Mesothelial cell of epicardium (in vitro differentiated cells): Measurements from ENCODE around the gene SORBS2. TPM values are rescaled to one million over a fixed set of nuclear protein-coding genes. Genes with fewer than 3 reads are reported as not detected.

Source experiments
- DNase-seq, 2 experiments: peaks; one replicate each; pipeline ENCODE4 v3.0.0; 2021; ENCODE audit warnings: low spot score in 2 of 2; ENCODE audit not compliant: unreplicated experiment in 2 of 2
- H3K27ac Mint-ChIP-seq: 2 replicates; pipeline ENCODE4 v1.8.0; 2021; ENCODE audit warnings: mixed read lengths
- H3K27me3 Mint-ChIP-seq: 2 replicates; pipeline ENCODE4 v1.8.0; 2021; ENCODE audit warnings: low read depth, mixed read lengths
- H3K36me3 Mint-ChIP-seq: 2 replicates; pipeline ENCODE4 v1.8.0; 2021; ENCODE audit warnings: mixed read lengths
- H3K4me1 Mint-ChIP-seq: 2 replicates; pipeline ENCODE4 v1.8.0; 2021; ENCODE audit warnings: mixed read lengths
- H3K4me3 Mint-ChIP-seq: 2 replicates; pipeline ENCODE4 v1.8.0; 2021; ENCODE audit warnings: mild to moderate bottlenecking, moderate library complexity, mixed read lengths
- H3K9me3 Mint-ChIP-seq: 2 replicates; pipeline ENCODE4 v1.8.0; 2021; ENCODE audit warnings: mixed read lengths
- CTCF ChIP-seq: fragments of 200-600 bp; sonication (generic); IDR thresholded peaks from one replicate; pipeline ENCODE4 v1.5.0; 2021; ENCODE audit warnings: antibody characterized with exemption; ENCODE audit not compliant: unreplicated experiment
- total RNA-seq: library from RNA; stranded (reverse); gene quantifications from 3 replicates; pipeline ENCODE4 v1.2.1, GENCODE V29; 2021

SORBS2 gene
- total RNA-seq, 1 donor from 2014 or later, result 11.0 TPM

- Mint-ChIP-seq H3K36me3 (no peaks in the 10 kb centered on the region), H3K27me3 (peaks cover 2% of the 10 kb centered on the region), H3K4me1 (peaks cover 25% of the 10 kb centered on the region), H3K9me3 (no peaks in the 10 kb centered on the region), H3K4me3 (no peak overlapping the region), H3K27ac (no peak overlapping the region)
- DNase-seq, result no peak
- TF ChIP-seq CTCF, result no peak
These were observed 33.7 kb downstream of the SORBS2 start for GRCh38 chr4:185778307-185778706.

- H3K4me3 Mint-ChIP-seq, result no peak overlapping the region
- H3K4me1 Mint-ChIP-seq, result peaks cover 25% of the 10 kb centered on the region
- peaks cover 7% of the 10 kb centered on the region for H3K27me3 Mint-ChIP-seq
- DNase-seq, result no peak
- no peak for TF ChIP-seq CTCF
- H3K9me3 Mint-ChIP-seq, result peaks cover 3% of the 10 kb centered on the region
- H3K27ac Mint-ChIP-seq, result no peak overlapping the region
- no peaks in the 10 kb centered on the region for H3K36me3 Mint-ChIP-seq
These were observed 36.0 kb downstream of the SORBS2 start for GRCh38 chr4:185775792-185776555.

- H3K27ac Mint-ChIP-seq, result no peak overlapping the region
- peaks cover 25% of the 10 kb centered on the region for H3K4me1 Mint-ChIP-seq
These were observed 36.9 kb downstream of the SORBS2 start for GRCh38 chr4:185774845-185775680.

GRCh38 chr4:185774131-185774653 is 37.8 kb downstream of the SORBS2 start:
- peaks cover 3% of the 10 kb centered on the region for H3K9me3 Mint-ChIP-seq
- H3K27me3 Mint-ChIP-seq, result peaks cover 7% of the 10 kb centered on the region
- DNase-seq, result no peak
- H3K36me3 Mint-ChIP-seq, result no peaks in the 10 kb centered on the region
- H3K27ac Mint-ChIP-seq, result no peak overlapping the region
- peak overlapping the region; percentile 29 for H3K4me3 Mint-ChIP-seq
- H3K4me1 Mint-ChIP-seq, result peaks cover 25% of the 10 kb centered on the region
- TF ChIP-seq CTCF, result no peak

More at GRCh38 chr4:185774845-185775680, 36.9 kb downstream of the SORBS2 start:
- TF ChIP-seq CTCF, result no peak
- no peak for DNase-seq
- Mint-ChIP-seq H3K27me3 (peaks cover 7% of the 10 kb centered on the region), H3K9me3 (peaks cover 3% of the 10 kb centered on the region), H3K4me3 (no peak overlapping the region), H3K36me3 (no peaks in the 10 kb centered on the region)

GRCh38 chr4:185773419-185773818 is 38.6 kb downstream of the SORBS2 start:
- H3K4me3 Mint-ChIP-seq, result peak overlapping the region; percentile 19
- H3K27me3 Mint-ChIP-seq, result peaks cover 7% of the 10 kb centered on the region
- peaks cover 25% of the 10 kb centered on the region for H3K4me1 Mint-ChIP-seq
- H3K36me3 Mint-ChIP-seq, result no peaks in the 10 kb centered on the region
- no peak for DNase-seq
- peaks cover 3% of the 10 kb centered on the region for H3K9me3 Mint-ChIP-seq
- TF ChIP-seq CTCF, result no peak
- H3K27ac Mint-ChIP-seq, result no peak overlapping the region
